Measurements from ENCODE around the gene CRX.
"Not testable (repeated sequence)": the region's sequence is repeated elsewhere in the genome, so short reads cannot be mapped to it uniquely, and the experiment has no call there.

CRX gene

GRCh38 chr19:47858646-47859285 is 37.0 kb downstream of the CRX start, which contains the start of gene TPRX2:
Gene TPRX2, plus strand, starts transcription at chr19:47859235. Its CDS starts 12 bp downstream, at chr19:47859247.
- H3K4me3 ChIP-seq; H3K27me3 ChIP-seq (ENCODE audit: low read depth); H3K4me1 ChIP-seq; H3K36me3 ChIP-seq (replicated peaks); DNase-seq (ENCODE audit: low spot score in 2 of 2); H3K9me3 ChIP-seq; in situ Hi-C loops (cut with MboI; ENCODE audit: low sequenced_read_pairs): not testable (repeated sequence)

- H3K36me3 ChIP-seq (replicated peaks); DNase-seq (ENCODE audit: low spot score in 2 of 2); H3K9me3 ChIP-seq; H3K4me3 ChIP-seq; in situ Hi-C loops (cut with MboI; ENCODE audit: low sequenced_read_pairs); H3K27me3 ChIP-seq (ENCODE audit: low read depth): not testable (repeated sequence)
- peaks cover 14% of the 10 kb centered on the region for H3K4me1 ChIP-seq
Observed at GRCh38 chr19:47859838-47860237, 38.1 kb downstream of the CRX start.

- H3K9me3 ChIP-seq: no peaks in the 10 kb centered on the region
- H3K27me3 ChIP-seq (ENCODE audit: low read depth): no peaks in the 10 kb centered on the region
Observed at GRCh38 chr19:47860602-47861297, 39.0 kb downstream of the CRX start.

GRCh38 chr19:47861630-47862029 is 39.9 kb downstream of the CRX start:
- Histone ChIP-seq H3K9me3 (no peaks in the 10 kb centered on the region), H3K4me3 (no peak overlapping the region), H3K36me3 (replicated peaks) (no peaks in the 10 kb centered on the region), H3K4me1 (peaks cover 14% of the 10 kb centered on the region), H3K27me3 (ENCODE audit: low read depth) (no peaks in the 10 kb centered on the region)
- DNase-seq (ENCODE audit: low spot score in 2 of 2): no peak
- in situ Hi-C loops (cut with MboI; ENCODE audit: low sequenced_read_pairs): no loop called here

More at GRCh38 chr19:47860602-47861297, 39.0 kb downstream of the CRX start:
- no peaks in the 10 kb centered on the region for H3K36me3 ChIP-seq (replicated peaks)
- in situ Hi-C loops (cut with MboI; ENCODE audit: low sequenced_read_pairs): no loop called here
- peaks cover 14% of the 10 kb centered on the region for H3K4me1 ChIP-seq
- no peak overlapping the region for H3K4me3 ChIP-seq
- no peak for DNase-seq (ENCODE audit: low spot score in 2 of 2)

GRCh38 chr19:47863514-47863936 is 41.8 kb downstream of the CRX start:
- no peak overlapping the region for H3K4me3 ChIP-seq
- peaks cover 14% of the 10 kb centered on the region for H3K4me1 ChIP-seq
- peak; percentile 91 to 99 for DNase-seq (ENCODE audit: low spot score in 2 of 2)
- in situ Hi-C loops (cut with MboI; ENCODE audit: low sequenced_read_pairs): no loop called here
- H3K9me3 ChIP-seq: no peaks in the 10 kb centered on the region
- H3K36me3 ChIP-seq (replicated peaks): no peaks in the 10 kb centered on the region
- H3K27me3 ChIP-seq (ENCODE audit: low read depth): no peaks in the 10 kb centered on the region

GRCh38 chr19:47865166-47865565 is 43.4 kb downstream of the CRX start:
- in situ Hi-C loops (cut with MboI; ENCODE audit: low sequenced_read_pairs): no loop called here
- no peak for DNase-seq (ENCODE audit: low spot score in 2 of 2)
- H3K4me3 ChIP-seq: no peak overlapping the region
- no peaks in the 10 kb centered on the region for H3K9me3 ChIP-seq
- H3K27me3 ChIP-seq (ENCODE audit: low read depth): no peaks in the 10 kb centered on the region
- no peaks in the 10 kb centered on the region for H3K36me3 ChIP-seq (replicated peaks)
- H3K4me1 ChIP-seq: peaks cover 14% of the 10 kb centered on the region

GRCh38 chr19:47878906-47879305 is 57.2 kb downstream of the CRX start:
- DNase-seq (ENCODE audit: low spot score in 2 of 2): no peak
- Histone ChIP-seq H3K36me3 (replicated peaks) (no peaks in the 10 kb centered on the region), H3K4me3 (no peak overlapping the region), H3K27me3 (ENCODE audit: low read depth) (no peaks in the 10 kb centered on the region), H3K4me1 (no peaks in the 10 kb centered on the region), H3K9me3 (no peaks in the 10 kb centered on the region)
- in situ Hi-C loops (cut with MboI; ENCODE audit: low sequenced_read_pairs): loop anchor here (25.0 kb wide), 1 partner anchor 133 kb away; no protein-coding TSS in a partner anchor

GRCh38 chr19:47879385-47879784 is 57.6 kb downstream of the CRX start:
- not testable (repeated sequence) for H3K27me3 ChIP-seq (ENCODE audit: low read depth); H3K4me3 ChIP-seq; H3K4me1 ChIP-seq; H3K36me3 ChIP-seq (replicated peaks); H3K9me3 ChIP-seq; DNase-seq (ENCODE audit: low spot score in 2 of 2)
- in situ Hi-C loops (cut with MboI; ENCODE audit: low sequenced_read_pairs): loop anchor here (25.0 kb wide), 1 partner anchor 133 kb away; no protein-coding TSS in a partner anchor

- H3K27me3 ChIP-seq (ENCODE audit: low read depth): peaks cover 10% of the 10 kb centered on the region
- H3K36me3 ChIP-seq (replicated peaks): no peaks in the 10 kb centered on the region
- no peaks in the 10 kb centered on the region for H3K9me3 ChIP-seq
- H3K4me3 ChIP-seq: no peak overlapping the region
- H3K4me1 ChIP-seq: no peaks in the 10 kb centered on the region
- no peak for DNase-seq (ENCODE audit: low spot score in 2 of 2)
- in situ Hi-C loops (cut with MboI; ENCODE audit: low sequenced_read_pairs): loop anchor here (25.0 kb wide), 1 partner anchor 131 kb away; no protein-coding TSS in a partner anchor
Observed at GRCh38 chr19:47881757-47882156, 60.0 kb downstream of the CRX start.

- no peaks in the 10 kb centered on the region for H3K9me3 ChIP-seq
- no peaks in the 10 kb centered on the region for H3K36me3 ChIP-seq (replicated peaks)
- H3K4me1 ChIP-seq: no peaks in the 10 kb centered on the region
- H3K4me3 ChIP-seq: no peak overlapping the region
- in situ Hi-C loops (cut with MboI; ENCODE audit: low sequenced_read_pairs): loop anchor here (25.0 kb wide), 1 partner anchor 129 kb away; no protein-coding TSS in a partner anchor
- DNase-seq (ENCODE audit: low spot score in 2 of 2): no peak
- peaks cover 10% of the 10 kb centered on the region for H3K27me3 ChIP-seq (ENCODE audit: low read depth)
Observed at GRCh38 chr19:47882890-47883289, 61.2 kb downstream of the CRX start.

- DNase-seq (ENCODE audit: low spot score in 2 of 2): no peak
- no peaks in the 10 kb centered on the region for H3K36me3 ChIP-seq (replicated peaks)
- in situ Hi-C loops (cut with MboI; ENCODE audit: low sequenced_read_pairs): loop anchor here (25.0 kb wide), 1 partner anchor 127 kb away; no protein-coding TSS in a partner anchor
- H3K27me3 ChIP-seq (ENCODE audit: low read depth): peaks cover 10% of the 10 kb centered on the region
- H3K9me3 ChIP-seq: no peaks in the 10 kb centered on the region
- no peaks in the 10 kb centered on the region for H3K4me1 ChIP-seq
- no peak overlapping the region for H3K4me3 ChIP-seq
Observed at GRCh38 chr19:47885067-47885463, 63.3 kb downstream of the CRX start.

- Histone ChIP-seq H3K4me3 (no peak within 1 kb of the TSS), H3K9me3 (no peaks in the 10 kb centered on the region), H3K27me3 (ENCODE audit: low read depth) (peaks cover 10% of the 10 kb centered on the region), H3K36me3 (replicated peaks) (no peaks in the 10 kb centered on the region), H3K4me1 (no peaks in the 10 kb centered on the region)
- DNase-seq (ENCODE audit: low spot score in 2 of 2): no peak
- in situ Hi-C loops (cut with MboI; ENCODE audit: low sequenced_read_pairs): loop anchor here (25.0 kb wide), 1 partner anchor 126 kb away; no protein-coding TSS in a partner anchor
Observed at GRCh38 chr19:47886010-47886559, 64.3 kb downstream of the CRX start, which contains the start of gene SULT2A1. Gene SULT2A1, minus strand, starts transcription at chr19:47886315. Its CDS starts 58 bp downstream, at chr19:47886257.

GRCh38 chr19:47890865-47891621 is 69.3 kb downstream of the CRX start:
- H3K4me1 ChIP-seq: no peaks in the 10 kb centered on the region
- H3K36me3 ChIP-seq (replicated peaks): no peaks in the 10 kb centered on the region
- in situ Hi-C loops (cut with MboI; ENCODE audit: low sequenced_read_pairs): loop anchor here (25.0 kb wide), 1 partner anchor 121 kb away; no protein-coding TSS in a partner anchor
- peaks cover 7% of the 10 kb centered on the region for H3K27me3 ChIP-seq (ENCODE audit: low read depth)
- no peak for DNase-seq (ENCODE audit: low spot score in 2 of 2)
- no peaks in the 10 kb centered on the region for H3K9me3 ChIP-seq
- no peak overlapping the region for H3K4me3 ChIP-seq

Measured in HAP-1 (cell line).